Measurements from ENCODE around the gene BTBD19. TPM values are rescaled to one million over a fixed set of nuclear protein-coding genes. Genes with fewer than 3 reads are reported as not detected.
A peak's percentile ranks its signal among the peaks of the same experiment; 100 is the strongest.
"Not testable (repeated sequence)": the region's sequence is repeated elsewhere in the genome, so short reads cannot be mapped to it uniquely, and the experiment has no call there.

The BTBD19 gene
- total RNA-seq, 1 donor from 2014 or later = 5.4 TPM

- peak; percentile 68 for DNase-seq (ENCODE audit: low read depth)
These were observed 905 bp downstream of the BTBD19 start for GRCh38 chr1:44808938-44809917.

DNA sequence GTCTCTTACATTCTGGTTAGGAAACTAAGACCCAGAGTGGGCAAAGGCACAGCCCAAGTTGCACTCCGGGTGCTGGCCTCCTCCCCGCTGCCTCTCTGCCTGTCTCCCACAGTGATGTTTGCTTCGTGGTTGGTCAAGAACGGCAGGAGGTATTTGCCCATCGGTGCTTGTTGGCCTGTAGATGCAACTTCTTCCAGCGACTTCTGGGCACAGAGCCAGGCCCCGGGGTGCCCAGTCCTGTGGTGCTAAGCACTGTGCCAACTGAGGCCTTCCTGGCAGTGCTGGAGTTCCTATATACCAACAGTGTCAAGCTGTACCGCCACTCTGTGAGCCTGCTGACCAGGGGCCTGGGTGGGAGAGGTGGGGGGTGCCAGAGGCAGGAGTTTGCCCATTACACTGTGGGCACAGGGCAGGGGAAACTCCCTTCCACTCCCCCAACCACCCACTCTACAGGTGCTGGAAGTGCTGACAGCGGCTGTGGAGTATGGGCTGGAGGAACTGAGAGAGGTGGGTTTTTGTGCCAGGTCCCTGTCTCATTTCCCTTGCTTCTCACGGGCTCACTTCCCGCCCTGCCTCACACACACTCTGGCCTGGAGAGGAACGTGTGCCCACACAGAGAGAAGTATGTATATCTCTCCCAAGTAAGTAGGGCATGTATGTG is 1.9 kb downstream of the BTBD19 start:
- no peak for DNase-seq (ENCODE audit: low read depth)

DNA sequence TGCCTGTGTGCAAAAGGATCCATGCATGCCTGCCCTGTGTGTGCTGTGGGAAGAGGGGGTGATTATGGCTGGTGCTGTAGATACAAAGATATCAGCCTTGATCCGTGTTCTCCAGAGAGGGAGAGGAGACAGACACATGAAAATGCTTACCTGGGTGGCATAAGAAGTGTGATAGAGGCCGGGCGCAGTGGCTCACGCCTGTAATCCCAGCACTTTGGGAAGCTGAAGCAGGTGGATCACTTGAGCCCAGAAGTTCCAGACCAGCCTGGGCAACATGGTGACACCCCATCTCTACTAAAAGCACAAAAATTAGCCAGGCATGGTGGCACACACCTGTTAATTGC is 2.4 kb downstream of the BTBD19 start:
- DNase-seq (ENCODE audit: low read depth) = not testable (repeated sequence)

DNA sequence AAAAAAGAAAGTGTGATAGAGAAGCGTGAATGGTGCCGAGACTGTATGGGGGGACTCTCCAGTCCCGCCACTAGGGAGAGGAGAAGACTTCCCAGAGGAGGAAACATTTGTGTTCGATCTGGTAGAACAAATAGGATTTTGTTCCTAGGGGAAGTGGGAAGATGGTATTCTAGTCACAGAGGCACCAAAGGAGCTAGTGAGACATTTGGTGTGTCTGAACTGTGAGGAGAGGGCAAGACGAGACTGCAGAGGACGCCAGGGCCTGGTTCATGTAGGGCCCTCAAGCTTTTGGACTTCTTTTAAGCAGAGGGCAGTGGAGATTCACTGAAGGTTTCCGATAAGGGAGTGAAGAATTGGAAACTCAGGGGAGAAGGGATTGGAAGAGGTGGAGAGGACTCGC is 2.9 kb downstream of the BTBD19 start:
- DNase-seq (ENCODE audit: low read depth) = no peak

- no peak for DNase-seq (ENCODE audit: low read depth)
These were observed 4.7 kb downstream of the BTBD19 start for GRCh38 chr1:44812822-44813543.

- not testable (repeated sequence) for DNase-seq (ENCODE audit: low read depth)
These were observed 7.6 kb downstream of the BTBD19 start for GRCh38 chr1:44815926-44816325.

DNA sequence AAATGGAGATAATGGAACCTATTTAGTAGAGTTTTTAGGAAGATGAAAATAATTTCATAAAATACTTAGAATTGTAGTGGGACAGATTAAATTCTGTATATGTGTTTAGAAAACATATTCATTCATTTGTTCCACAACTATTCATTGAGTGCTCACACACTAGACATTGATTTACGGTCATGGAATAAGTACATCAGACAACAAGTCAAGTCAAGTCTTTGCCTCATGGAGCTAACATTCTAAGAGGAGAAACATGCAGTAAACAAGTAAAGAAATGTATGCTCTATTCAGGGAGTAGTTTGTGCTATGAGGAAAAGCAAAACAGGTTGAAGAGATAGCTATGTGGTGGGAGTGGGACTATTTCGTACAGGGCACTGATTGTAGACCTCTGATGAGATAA is 9.0 kb downstream of the BTBD19 start:
- DNase-seq (ENCODE audit: low read depth) = no peak

- no peak for DNase-seq (ENCODE audit: low read depth)
These were observed 9.6 kb downstream of the BTBD19 start for GRCh38 chr1:44817771-44818495.

DNA sequence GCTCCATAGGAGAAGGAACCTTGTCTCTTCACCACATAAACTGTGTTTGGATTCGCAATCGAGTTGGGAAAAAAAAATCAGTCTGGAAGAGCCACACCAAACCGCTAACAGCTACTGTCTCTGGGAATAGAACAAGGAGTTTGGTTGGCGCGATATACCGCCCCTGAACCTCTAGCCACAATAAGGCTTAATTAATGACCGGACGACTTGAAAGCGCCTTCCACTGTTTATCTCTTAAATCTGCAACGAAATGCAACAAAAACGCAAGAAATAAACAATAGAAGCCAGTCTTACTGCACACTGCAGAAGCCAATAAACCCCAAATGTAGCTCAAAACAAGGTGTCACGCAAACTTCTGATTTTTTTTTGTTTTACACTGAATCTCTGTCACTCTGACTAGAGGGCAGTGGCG is 10.9 kb downstream of the BTBD19 start:
- DNase-seq (ENCODE audit: low read depth) = peak; percentile 59

GRCh38 chr1:44819608-44820327 is 11.4 kb downstream of the BTBD19 start:
- peak; percentile 86 for DNase-seq (ENCODE audit: low read depth)

- DNase-seq (ENCODE audit: low read depth) = no peak
These were observed 12.3 kb downstream of the BTBD19 start for GRCh38 chr1:44820328-44821239.

- DNase-seq (ENCODE audit: low read depth) = no peak
These were observed 13.0 kb downstream of the BTBD19 start for GRCh38 chr1:44821240-44821715.

- no peak for DNase-seq (ENCODE audit: low read depth)
These were observed 13.9 kb downstream of the BTBD19 start for GRCh38 chr1:44822131-44822701.

GRCh38 chr1:44822981-44823451 is 14.7 kb downstream of the BTBD19 start:
- no peak for DNase-seq (ENCODE audit: low read depth)

DNA sequence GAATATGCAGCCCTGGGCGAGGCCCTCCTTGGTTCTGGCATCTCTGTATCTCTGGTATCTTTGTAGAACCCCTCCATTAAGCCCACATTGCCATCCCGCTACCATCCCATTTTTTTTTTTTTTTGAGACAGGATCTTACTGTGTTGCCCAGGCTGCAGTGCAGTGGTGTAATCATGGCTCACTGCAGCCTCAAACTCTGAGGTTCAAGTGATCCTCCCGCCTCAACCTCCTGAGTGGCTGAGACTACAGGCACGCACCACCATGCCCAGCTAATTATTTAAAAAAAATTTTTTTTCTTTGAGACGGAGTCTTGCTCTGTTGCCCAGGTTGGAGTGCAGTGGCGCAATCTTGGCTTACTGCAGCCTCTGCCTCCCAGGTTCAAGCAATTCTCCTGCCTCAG is 16.1 kb downstream of the BTBD19 start:
- DNase-seq (ENCODE audit: low read depth) = not testable (repeated sequence)

GRCh38 chr1:44826375-44827196 is 18.3 kb downstream of the BTBD19 start:
- no peak for DNase-seq (ENCODE audit: low read depth)

GRCh38 chr1:44827197-44828002 is 19.1 kb downstream of the BTBD19 start:
- DNase-seq (ENCODE audit: low read depth) = no peak
